HepG2 (cell line): Measurements from ENCODE around the gene DSTYK. TPM values are rescaled to one million over a fixed set of nuclear protein-coding genes. Genes with fewer than 3 reads are reported as not detected.
A peak's percentile ranks its signal among the peaks of the same experiment; 100 is the strongest.

ENCODE experiments used
- HOXA3 ChIP-seq: sonication (generic); formaldehyde crosslinking; IDR thresholded peaks from 2 replicates; pipeline ENCODE4 v1.5.0; 2020; ENCODE audit warnings: missing genetic modification reagents
- KIAA2018 ChIP-seq: sonication (generic); formaldehyde crosslinking; IDR thresholded peaks from 2 replicates; pipeline ENCODE4 v1.5.0; 2020; ENCODE audit warnings: mild to moderate bottlenecking, missing genetic modification reagents, borderline replicate concordance
- KLF12 ChIP-seq: sonication (generic); formaldehyde crosslinking; IDR thresholded peaks from 2 replicates; pipeline ENCODE4 v1.4.0; 2020; ENCODE audit warnings: missing genetic modification reagents, borderline replicate concordance
- LBX2 ChIP-seq: sonication (generic); formaldehyde crosslinking; IDR thresholded peaks from 2 replicates; pipeline ENCODE4 v1.5.0; 2020; ENCODE audit warnings: missing genetic modification reagents, mild to moderate bottlenecking, borderline replicate concordance
- SPEN ChIP-seq: sonication (generic); formaldehyde crosslinking; IDR thresholded peaks from 2 replicates; pipeline ENCODE4 v1.5.1; 2020; ENCODE audit warnings: low read depth, mild to moderate bottlenecking, missing genetic modification reagents
- WIZ ChIP-seq: sonication (generic); formaldehyde crosslinking; IDR thresholded peaks from 2 replicates; pipeline ENCODE4 v1.5.1; 2020; ENCODE audit warnings: mild to moderate bottlenecking, missing genetic modification reagents
- ZBTB34 ChIP-seq: sonication (generic); formaldehyde crosslinking; IDR thresholded peaks from 2 replicates; pipeline ENCODE4 v1.8.0; 2022; ENCODE audit warnings: mild to moderate bottlenecking, missing genetic modification reagents
- ZMYM2 ChIP-seq: sonication (generic); formaldehyde crosslinking; IDR thresholded peaks from 2 replicates; pipeline ENCODE4 v1.8.0; 2022; ENCODE audit warnings: mild to moderate bottlenecking, missing genetic modification reagents
- ZNF207 ChIP-seq: fragments of 450-650 bp; IDR thresholded peaks from 2 replicates; pipeline ENCODE4 v1.6.1; 2016; ENCODE audit warnings: antibody characterized with exemption, borderline replicate concordance
- ZNF253 ChIP-seq: sonication (generic); formaldehyde crosslinking; IDR thresholded peaks from 2 replicates; pipeline ENCODE4 v1.8.0; 2022; ENCODE audit warnings: mild to moderate bottlenecking, missing genetic modification reagents, borderline replicate concordance
- ZNF691 ChIP-seq: sonication (generic); formaldehyde crosslinking; IDR thresholded peaks from 2 replicates; pipeline ENCODE4 v1.4.0; 2020; ENCODE audit warnings: missing genetic modification reagents, low read depth, mild to moderate bottlenecking, borderline replicate concordance
- polyA plus RNA-seq, 8 experiments: library from polyadenylated mRNA; depleted of rRNA in 3 of 8; stranded (reverse) in 7 of 8; unstranded in 1 of 8; fragments of >200 nt; fragmentation: Illumina TruSeq in 4 of 8; extraction: Trizol in 4 of 8; gene quantifications; 2 replicates each; pipeline versions ENCODE4 v1.2.1 to v1.2.3, GENCODE V29; 2011 to 2016; ENCODE audit warnings: low read depth in 4 of 8, missing spikeins in 1 of 8, mixed read lengths in 1 of 8; ENCODE audit not compliant: insufficient read depth in 1 of 8
- total RNA-seq, 5 experiments: library from RNA; depleted of rRNA; stranded (reverse); fragments of >200 nt; fragmentation: Illumina TruSeq; extraction: Trizol; gene quantifications; 2 replicates each; pipeline ENCODE4 v1.2.3, GENCODE V29; 2016; ENCODE audit warnings: low read depth in 1 of 5

DSTYK gene
- total and polyA plus RNA-seq, 2 of the 13 experiments (the other 11 are each of a cell fraction or from before 2014, with no cell fraction given), result 2.6 to 4.8 TPM

GRCh38 chr1:205121660-205122488 lies 89.6 kb downstream of the DSTYK start, which contains the start of gene RBBP5 (continued):
- TF ChIP-seq WIZ (CRISPR knock-in tag), result 0 out of 2 replicates have a peak, but pooled peaks have one; percentile 29
- peak; percentile 97 for TF ChIP-seq SPEN (CRISPR knock-in tag)
- no peak for TF ChIP-seq KIAA2018 (CRISPR knock-in tag)
- TF ChIP-seq ZNF207, result no peak
- no peak for TF ChIP-seq LBX2 (CRISPR knock-in tag)
- peak; percentile 65; the same call in 1 of the 2 replicates for TF ChIP-seq ZNF691 (CRISPR knock-in tag)
- no peak for TF ChIP-seq KLF12
- TF ChIP-seq ZBTB34 (CRISPR knock-in tag), result no peak; the same call in 1 of the 2 replicates
- TF ChIP-seq ZMYM2, result no peak
- TF ChIP-seq ZNF253, result no peak
- peak; percentile 89 for TF ChIP-seq HOXA3
